CD14-positive monocyte (primary cell): Measurements from ENCODE around the gene HSPG2. TPM values are rescaled to one million over a fixed set of nuclear protein-coding genes. Genes with fewer than 3 reads are reported as not detected.

Experiments used
- DNase-seq, 3 donors: peaks; one replicate each; pipeline ENCODE4 v3.0.0-alpha.2; 2011 to 2022
- H2AFZ ChIP-seq: 2 replicates; pipeline ENCODE4 v1.6.0; 2012; ENCODE audit warnings: mild to moderate bottlenecking, low read depth, low read length, inconsistent platforms; ENCODE audit not compliant: insufficient read depth, poor library complexity, severe bottlenecking
- H3K27ac ChIP-seq, 2 donors: 1 replicate in 1 of 2; 2 replicates in 1 of 2; pipeline ENCODE4 v1.5.1; 2012 to 2013; ENCODE audit warnings: low read length in 2 of 2, control low read depth in 1 of 2, inconsistent platforms in 1 of 2, low read depth in 1 of 2, mild to moderate bottlenecking in 1 of 2
- H3K27me3 ChIP-seq, 2 donors: one replicate each; pipeline versions ENCODE4 v1.6.0 to v1.6.1; 2011 to 2013; ENCODE audit warnings: low read length in 2 of 2; ENCODE audit not compliant: control insufficient read depth in 2 of 2, insufficient read depth in 2 of 2
- H3K36me3 ChIP-seq, 2 donors: replicated peaks in 1 of 2; 1 replicate in 1 of 2; 2 replicates in 1 of 2; pipeline versions ENCODE4 v1.5.1 to v1.6.1; 2012 to 2013; ENCODE audit warnings: low read length in 2 of 2, control low read depth in 1 of 2, inconsistent platforms in 1 of 2, mild to moderate bottlenecking in 1 of 2; ENCODE audit not compliant: insufficient read depth in 2 of 2, control insufficient read depth in 1 of 2
- H3K4me1 ChIP-seq, 2 donors: 1 replicate in 1 of 2; 2 replicates in 1 of 2; pipeline versions ENCODE4 v1.5.1 to v1.6.1; 2012 to 2013; ENCODE audit warnings: low read length in 2 of 2, control low read depth in 1 of 2, inconsistent platforms in 1 of 2, mild to moderate bottlenecking in 1 of 2, moderate library complexity in 1 of 2; ENCODE audit not compliant: insufficient read depth in 2 of 2, control insufficient read depth in 1 of 2
- H3K4me2 ChIP-seq: replicated peaks from 2 replicates; pipeline ENCODE3; 2012; ENCODE audit warnings: low read length, moderate library complexity, mild to moderate bottlenecking; ENCODE audit not compliant: poor library complexity, severe bottlenecking; ENCODE audit errors: extremely low read depth
- H3K4me3 ChIP-seq, 3 experiments: fragments of 200-600 bp in 1 of 3; sonication (generic) in 1 of 3; replicated peaks in 1 of 3; 1 replicate in 2 of 3; 2 replicates in 1 of 3; pipeline ENCODE4 v1.5.1; 2011 to 2013; ENCODE audit warnings: low read length in 3 of 3, mild to moderate bottlenecking in 3 of 3, control low read depth in 2 of 3, low read depth in 2 of 3, inconsistent platforms in 1 of 3, moderate library complexity in 1 of 3
- H3K79me2 ChIP-seq: 2 replicates; pipeline ENCODE4 v1.6.0; 2012; ENCODE audit warnings: mild to moderate bottlenecking, control low read depth, inconsistent platforms, low read length, moderate library complexity; ENCODE audit not compliant: insufficient read depth
- H3K9ac ChIP-seq: 2 replicates; pipeline ENCODE4 v1.6.0; 2017; ENCODE audit warnings: low read length, mild to moderate bottlenecking; ENCODE audit not compliant: insufficient read depth, poor library complexity, severe bottlenecking
- H3K9me3 ChIP-seq, 2 donors: replicated peaks in 1 of 2; 1 replicate in 1 of 2; 2 replicates in 1 of 2; pipeline versions ENCODE4 v1.5.1 to v1.6.1; 2012 to 2013; ENCODE audit warnings: low read length in 2 of 2, control low read depth in 1 of 2; ENCODE audit not compliant: control insufficient read depth in 1 of 2, insufficient read depth in 1 of 2
- H4K20me1 ChIP-seq: 2 replicates; pipeline ENCODE4 v1.6.0; 2012; ENCODE audit warnings: mild to moderate bottlenecking, low read length, control low read depth, moderate library complexity; ENCODE audit not compliant: insufficient read depth
- H3K27ac Mint-ChIP-seq, 7 donors: one replicate each; pipeline ENCODE4 v1.8.0; 2020; ENCODE audit warnings: mild to moderate bottlenecking in 7 of 7, mixed read lengths in 7 of 7, moderate library complexity in 6 of 7, inconsistent platforms in 2 of 7
- H3K27me3 Mint-ChIP-seq, 3 donors: one replicate each; pipeline ENCODE4 v1.8.0; 2021 to 2022; ENCODE audit warnings: low read depth in 3 of 3, mild to moderate bottlenecking in 3 of 3, mixed read lengths in 3 of 3, moderate library complexity in 3 of 3, inconsistent platforms in 1 of 3
- H3K36me3 Mint-ChIP-seq, 2 donors: one replicate each; pipeline ENCODE4 v1.8.0; 2020; ENCODE audit warnings: mixed read lengths in 2 of 2, inconsistent platforms in 1 of 2, mild to moderate bottlenecking in 1 of 2
- H3K4me1 Mint-ChIP-seq: one replicate; pipeline ENCODE4 v1.8.0; 2020; ENCODE audit warnings: mild to moderate bottlenecking, mixed read lengths
- H3K4me3 Mint-ChIP-seq, 2 donors: one replicate each; pipeline ENCODE4 v1.8.0; 2020; ENCODE audit warnings: mild to moderate bottlenecking in 2 of 2, mixed read lengths in 2 of 2, moderate library complexity in 1 of 2
- H3K9me3 Mint-ChIP-seq, 7 donors: one replicate each; pipeline ENCODE4 v1.8.0; 2020 to 2022; ENCODE audit warnings: mixed read lengths in 7 of 7, mild to moderate bottlenecking in 6 of 7, moderate library complexity in 6 of 7, inconsistent platforms in 2 of 7
- WGBS: methylation state at CpG from one replicate; pipeline ENCODE4 v1.1.5; 2013; ENCODE audit warnings: missing lambda C conversion rate; ENCODE audit not compliant: insufficient coverage; 5-methylcytosine and 5-hydroxymethylcytosine counted together
- intact Hi-C, 2 donors: fragments of 100-400 bp; cut with micrococcal nuclease; formaldehyde crosslinking; loops; one replicate each; pipeline versions ENCODE4 v1.15.0 to v1.15.1; 2023
- polyA plus RNA-seq, 3 donors: library from polyadenylated mRNA; depleted of rRNA in 1 of 3; unstranded in 2 of 3; stranded (reverse) in 1 of 3; fragments of 300-500 nt in 2 of 3; fragments of >200 nt in 1 of 3; fragmentation: Illumina TruSeq in 2 of 3; gene quantifications; 1 replicate in 2 of 3; 2 replicates in 1 of 3; pipeline ENCODE4 v1.2.3, GENCODE V29; 2012 to 2021
- TF ChIP-seq, protein P1 (sequence below): fragments of 200-600 bp; IDR thresholded peaks from one replicate; pipeline ENCODE4 v1.8.0; 2022; ENCODE audit warnings: antibody characterized with exemption, mild to moderate bottlenecking

HSPG2 gene
- polyA plus RNA-seq, 3 donors = 0.44 TPM; not detected in 2

DNA sequence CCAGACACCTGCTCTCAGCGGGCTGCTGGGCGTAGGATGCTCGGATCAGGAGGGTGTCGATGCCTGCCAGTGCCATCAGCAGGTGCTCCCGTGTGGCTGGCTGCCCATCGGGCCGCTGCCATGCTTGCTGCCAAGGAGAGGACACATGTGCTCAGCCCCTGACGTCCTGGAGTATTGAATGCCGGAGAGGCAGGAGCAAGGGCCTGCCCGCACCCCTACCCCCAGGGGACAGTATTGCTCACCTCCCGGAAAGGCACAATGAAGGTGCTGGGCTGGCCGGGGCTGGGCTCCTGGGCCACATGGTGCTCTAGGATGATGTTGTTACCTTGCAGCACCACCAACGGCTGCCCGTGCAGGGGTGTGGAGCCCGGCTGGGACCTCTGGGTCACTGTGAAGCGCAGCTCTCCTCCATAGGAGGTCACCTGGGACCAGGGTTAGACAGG lies 61.5 kb downstream of the HSPG2 start:
- intact Hi-C loops = no loop called here
- no peak overlapping the region for H3K27ac ChIP-seq
- H3K9me3 ChIP-seq = no peaks in the 10 kb centered on the region
- H3K4me3 ChIP-seq = no peak overlapping the region
- H3K4me2 ChIP-seq = no peak overlapping the region
- H3K36me3 Mint-ChIP-seq = no peaks in the 10 kb centered on the region
- peaks cover 1 to 3% (median 2%) of the 10 kb centered on the region in 3 donors for H3K27me3 Mint-ChIP-seq
- H2AFZ ChIP-seq = no peak overlapping the region
- TF ChIP-seq, protein P1, sequence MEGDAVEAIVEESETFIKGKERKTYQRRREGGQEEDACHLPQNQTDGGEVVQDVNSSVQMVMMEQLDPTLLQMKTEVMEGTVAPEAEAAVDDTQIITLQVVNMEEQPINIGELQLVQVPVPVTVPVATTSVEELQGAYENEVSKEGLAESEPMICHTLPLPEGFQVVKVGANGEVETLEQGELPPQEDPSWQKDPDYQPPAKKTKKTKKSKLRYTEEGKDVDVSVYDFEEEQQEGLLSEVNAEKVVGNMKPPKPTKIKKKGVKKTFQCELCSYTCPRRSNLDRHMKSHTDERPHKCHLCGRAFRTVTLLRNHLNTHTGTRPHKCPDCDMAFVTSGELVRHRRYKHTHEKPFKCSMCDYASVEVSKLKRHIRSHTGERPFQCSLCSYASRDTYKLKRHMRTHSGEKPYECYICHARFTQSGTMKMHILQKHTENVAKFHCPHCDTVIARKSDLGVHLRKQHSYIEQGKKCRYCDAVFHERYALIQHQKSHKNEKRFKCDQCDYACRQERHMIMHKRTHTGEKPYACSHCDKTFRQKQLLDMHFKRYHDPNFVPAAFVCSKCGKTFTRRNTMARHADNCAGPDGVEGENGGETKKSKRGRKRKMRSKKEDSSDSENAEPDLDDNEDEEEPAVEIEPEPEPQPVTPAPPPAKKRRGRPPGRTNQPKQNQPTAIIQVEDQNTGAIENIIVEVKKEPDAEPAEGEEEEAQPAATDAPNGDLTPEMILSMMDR = no peak
- H3K4me1 ChIP-seq = no peaks in the 10 kb centered on the region
- H3K9ac ChIP-seq = no peak overlapping the region
- H4K20me1 ChIP-seq = no peaks in the 10 kb centered on the region
- no peaks in the 10 kb centered on the region for H3K4me1 Mint-ChIP-seq
- H3K9me3 Mint-ChIP-seq = no peaks in the 10 kb centered on the region
- H3K79me2 ChIP-seq = no peaks in the 10 kb centered on the region
- H3K36me3 ChIP-seq = no peaks in the 10 kb centered on the region
- H3K4me3 Mint-ChIP-seq = no peak overlapping the region
- no peaks in the 10 kb centered on the region for H3K27me3 ChIP-seq
- no peak overlapping the region for H3K27ac Mint-ChIP-seq
- WGBS = 96% methylated on average over 16 of the region's 16 CpGs
- DNase-seq = no peak

DNA sequence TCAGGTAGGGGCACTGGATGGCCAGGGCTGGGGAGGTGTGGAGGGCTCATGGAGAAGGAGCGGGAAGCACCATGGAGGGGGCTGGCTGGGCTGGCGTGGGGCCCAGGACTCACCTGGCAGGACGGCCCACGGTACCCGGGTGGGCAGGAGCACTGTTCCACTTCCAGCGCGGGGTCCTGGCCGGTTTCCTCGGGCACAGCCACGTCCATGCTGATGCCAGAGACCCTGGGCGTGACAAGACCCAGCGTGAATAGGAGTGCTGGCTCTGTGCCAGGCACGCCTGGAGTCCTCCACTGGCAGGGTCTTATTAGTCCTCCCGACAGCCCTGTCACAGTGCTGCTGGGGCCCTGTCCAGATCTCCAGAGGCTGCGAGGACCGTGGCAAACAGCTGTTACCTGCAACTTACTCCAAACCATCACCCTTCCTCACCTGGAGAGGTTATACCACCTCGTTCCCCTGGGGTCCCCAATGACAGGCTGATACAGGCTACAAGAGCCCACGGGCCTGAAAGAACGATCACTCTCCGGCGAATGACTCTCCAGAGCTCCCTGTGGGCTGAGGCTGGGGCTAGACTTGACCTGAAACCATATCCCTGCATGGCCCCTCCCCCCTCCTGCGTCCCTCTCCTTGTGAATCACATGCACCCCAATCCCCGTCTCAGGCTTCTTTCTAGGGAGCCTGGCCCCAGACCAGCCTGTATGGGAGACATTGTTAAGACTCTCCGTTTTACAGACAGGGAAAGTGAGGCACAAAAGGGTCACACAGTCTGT lies 62.1 kb downstream of the HSPG2 start:
- no peak overlapping the region for H3K9ac ChIP-seq
- no peaks in the 10 kb centered on the region for H3K9me3 ChIP-seq
- intact Hi-C loops = no loop called here
- H3K79me2 ChIP-seq = no peaks in the 10 kb centered on the region
- TF ChIP-seq, protein P1 = no peak
- 91% methylated on average over 22 of the region's 24 CpGs for WGBS
- Mint-ChIP-seq H3K9me3 (no peaks in the 10 kb centered on the region), H3K36me3 (no peaks in the 10 kb centered on the region), H3K4me1 (no peaks in the 10 kb centered on the region), H3K27me3 (peaks cover 1 to 3% (median 2%) of the 10 kb centered on the region in 3 donors), H3K27ac (no peak overlapping the region), H3K4me3 (no peak overlapping the region)
- H2AFZ ChIP-seq = no peak overlapping the region
- no peak for DNase-seq
- H3K27ac ChIP-seq = no peak overlapping the region
- no peaks in the 10 kb centered on the region for H3K27me3 ChIP-seq
- no peaks in the 10 kb centered on the region for H3K4me1 ChIP-seq
- no peak overlapping the region for H3K4me3 ChIP-seq
- H3K4me2 ChIP-seq = no peak overlapping the region
- H4K20me1 ChIP-seq = no peaks in the 10 kb centered on the region
- H3K36me3 ChIP-seq = no peaks in the 10 kb centered on the region
